Measurements from ENCODE around the gene THOP1.

THOP1 gene

DNA sequence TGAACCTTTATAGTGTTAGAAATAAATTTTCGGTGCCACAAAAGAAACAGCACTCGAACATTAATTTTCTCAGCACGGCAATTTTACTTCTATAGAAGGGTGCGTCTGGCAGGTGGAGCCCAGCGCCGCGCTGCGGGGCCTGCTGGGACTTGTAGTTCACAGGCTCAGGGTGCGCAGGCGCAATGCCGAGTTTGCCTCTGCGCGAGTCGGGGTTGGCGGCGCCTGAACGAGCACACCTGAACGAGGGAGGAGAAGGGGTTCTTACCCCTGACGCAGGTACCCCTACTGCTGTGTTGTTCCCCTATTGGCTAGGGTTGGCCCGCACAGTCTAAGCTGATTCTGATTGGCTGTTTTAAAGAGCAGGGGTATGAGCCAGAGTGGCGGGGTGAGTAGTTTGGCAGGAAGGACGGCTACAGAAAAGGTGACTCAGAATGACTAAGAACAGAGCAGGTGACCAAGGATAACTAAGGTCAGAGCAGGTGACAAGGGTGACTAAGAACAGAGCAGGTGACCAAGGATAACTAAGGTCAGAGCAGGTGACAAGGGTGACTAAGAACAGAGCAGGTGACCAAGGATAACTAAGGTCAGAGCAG, 32.0 kb downstream of the THOP1 start:
- DNase-seq (ENCODE audit: low read depth), result peak; percentile 3

DNA sequence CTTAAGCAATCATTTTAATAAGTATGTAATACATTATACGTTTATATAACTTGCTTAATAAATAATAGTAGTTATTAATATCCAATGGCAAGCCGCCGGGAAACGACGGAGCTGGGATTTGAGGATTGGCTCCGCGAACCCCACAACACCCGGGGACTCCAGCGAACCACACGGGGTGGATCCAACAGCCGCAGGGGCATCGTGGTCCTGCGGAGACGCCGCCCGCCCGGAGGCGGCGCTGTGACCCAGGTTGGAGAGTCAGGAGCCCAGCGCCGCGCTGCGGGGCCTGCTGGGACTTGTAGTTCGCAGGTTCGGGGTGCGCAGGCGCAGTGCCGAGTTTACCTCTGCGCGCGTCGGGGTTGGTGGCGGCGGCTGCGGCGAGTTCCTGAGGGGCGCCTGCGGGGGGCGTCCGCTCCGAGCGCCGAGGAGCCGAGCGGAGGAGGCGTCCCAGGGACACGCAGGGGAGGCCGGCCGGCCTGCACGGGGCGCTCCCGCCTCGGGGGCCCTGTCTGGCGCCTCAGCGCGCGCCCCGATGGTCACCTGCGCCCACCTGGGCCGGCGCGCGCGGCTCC, 34.3 kb downstream of the THOP1 start, which contains the start of gene ZNF554:
Gene ZNF554 (plus strand): TSS at position 329 of the 572 bp plus-strand sequence. CDS start 204 bp downstream, at position 533.
- DNase-seq (ENCODE audit: low read depth), result peak; percentile 93

DNA sequence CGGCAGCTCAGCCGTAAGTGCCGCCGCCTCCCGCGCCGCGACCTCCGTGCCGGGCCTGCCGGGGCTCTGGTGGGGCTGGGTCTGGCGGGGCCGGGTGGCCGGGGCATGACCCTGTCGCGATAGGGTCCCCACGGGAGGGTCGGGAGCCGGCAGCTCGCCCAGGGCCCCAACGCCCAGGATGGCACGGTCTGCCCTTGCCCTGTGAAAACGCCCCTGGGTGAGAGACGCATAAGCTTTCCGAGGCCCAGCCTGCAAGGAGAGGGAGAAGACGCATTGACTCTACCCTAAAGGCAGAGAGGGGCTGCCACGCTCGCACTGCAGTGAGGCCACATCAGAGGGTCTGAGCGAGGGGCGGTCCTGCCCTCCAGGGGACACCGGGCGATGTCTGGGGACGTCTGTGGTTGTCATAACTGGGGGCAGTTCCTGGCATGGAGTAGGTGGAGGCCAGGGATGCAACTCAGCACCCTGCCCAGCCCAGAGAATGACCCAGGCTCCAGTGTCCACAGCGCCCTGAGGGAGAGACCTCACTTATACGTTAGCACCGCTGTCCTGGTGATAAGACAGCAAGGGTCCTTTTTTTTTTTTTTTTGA, 34.9 kb downstream of the THOP1 start:
- peak; percentile 24 for DNase-seq (ENCODE audit: low read depth)

GRCh38 chr19:2822846-2823245, 37.5 kb downstream of the THOP1 start:
- DNase-seq (ENCODE audit: low read depth), result no peak

DNA sequence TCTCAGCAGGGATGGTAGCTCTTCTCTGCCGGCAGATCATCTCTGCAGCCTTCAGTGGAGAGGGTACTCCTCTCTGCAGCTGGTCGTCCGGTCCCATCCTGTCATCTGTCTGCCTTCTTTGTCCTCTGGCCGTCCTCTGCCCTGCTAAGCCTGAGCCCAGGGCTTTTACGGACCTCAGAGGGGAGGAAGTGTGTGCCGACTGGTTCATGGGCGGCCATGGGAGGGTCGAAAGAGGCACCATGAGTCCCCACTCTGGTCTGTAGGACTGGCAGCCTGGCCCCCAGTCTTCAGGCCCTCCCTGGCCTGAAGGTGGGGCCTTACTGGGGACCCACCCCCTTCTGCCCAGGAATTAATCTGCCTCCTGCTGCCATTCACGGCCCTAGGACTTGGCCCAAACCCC, 38.3 kb downstream of the THOP1 start:
- DNase-seq (ENCODE audit: low read depth), result no peak

- no peak for DNase-seq (ENCODE audit: low read depth)
Observed at GRCh38 chr19:2824129-2824528, 38.8 kb downstream of the THOP1 start.

DNA sequence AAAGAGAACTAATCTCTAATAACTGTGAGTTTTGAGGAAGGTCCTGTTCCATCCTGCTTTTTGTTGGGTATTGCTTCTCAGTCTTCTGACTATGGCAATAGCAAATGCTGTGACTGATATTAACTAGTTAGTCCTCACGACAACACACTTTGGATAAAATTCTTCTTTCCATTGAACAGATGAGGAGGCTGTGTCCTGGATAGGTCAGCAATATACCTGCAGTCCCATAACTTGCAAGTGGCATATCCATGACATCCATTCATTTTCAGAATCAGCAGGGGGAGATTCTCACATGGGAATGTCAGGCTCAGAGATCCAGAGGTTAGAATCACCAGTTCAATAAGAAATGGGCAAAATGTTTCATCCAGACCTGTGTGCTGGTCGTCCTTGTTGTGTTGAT, 41.7 kb downstream of the THOP1 start:
- no peak for DNase-seq (ENCODE audit: low read depth)

DNA sequence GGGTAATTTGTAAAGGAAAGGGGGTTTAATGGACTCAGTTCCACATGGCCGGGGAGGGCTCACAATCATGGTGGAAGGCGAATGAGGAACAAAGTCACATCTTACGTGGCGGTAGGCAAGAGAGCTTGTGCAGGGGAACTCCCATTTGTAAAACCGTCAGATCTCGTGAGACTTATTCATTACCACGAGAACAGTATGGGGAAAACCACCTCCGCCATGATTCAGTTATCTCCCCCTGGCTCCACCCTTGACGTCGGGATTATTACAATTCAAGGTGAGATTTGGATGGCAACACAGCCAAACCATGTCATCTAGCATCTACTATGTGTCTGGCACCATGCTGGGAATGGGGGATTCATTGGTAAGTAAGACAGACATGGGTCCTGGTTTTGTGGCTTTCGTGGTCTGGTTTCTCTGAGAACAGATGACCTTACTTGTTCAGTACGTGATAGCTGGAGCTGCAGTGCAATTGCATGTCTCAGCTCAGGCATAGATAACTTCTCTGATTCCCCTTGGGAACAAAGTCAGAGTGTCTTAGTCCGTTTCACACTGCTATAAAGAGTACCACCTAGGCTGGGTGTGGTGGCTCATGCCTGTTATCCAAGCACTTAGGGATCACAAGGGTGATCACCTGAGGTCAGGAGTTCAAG, 42.7 kb downstream of the THOP1 start:
- no peak for DNase-seq (ENCODE audit: low read depth)

GRCh38 chr19:2834294-2834871, 49.1 kb downstream of the THOP1 start:
- DNase-seq (ENCODE audit: low read depth), result peak; percentile 6

DNA sequence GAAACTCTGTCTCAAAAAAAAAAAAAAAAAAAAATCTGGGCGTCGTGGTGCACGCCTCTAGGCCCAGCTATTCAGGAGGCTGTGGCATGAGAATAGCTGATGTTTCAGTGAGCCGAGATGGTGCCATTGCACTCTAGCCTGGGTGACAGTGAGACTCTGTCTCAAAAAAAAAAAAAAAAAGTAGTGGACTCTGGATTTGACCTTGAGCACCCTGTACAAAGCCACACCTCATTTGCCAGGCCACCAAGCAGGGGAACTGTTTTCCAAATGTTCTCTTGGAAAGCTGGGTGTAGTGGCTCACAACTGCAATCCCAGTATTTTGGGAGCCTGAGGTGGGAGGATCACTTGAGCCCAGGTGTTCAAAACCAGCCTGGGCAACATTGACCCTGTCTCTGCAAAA, 52.1 kb downstream of the THOP1 start:
- no peak for DNase-seq (ENCODE audit: low read depth)

GRCh38 chr19:2840794-2841791, 55.8 kb downstream of the THOP1 start, which contains the start of gene ZNF555:
TSS of gene ZNF555 (plus strand) at chr19:2841475. CDS start at chr19:2841573, 98 bp downstream.
- DNase-seq (ENCODE audit: low read depth), result peak; percentile 99

- DNase-seq (ENCODE audit: low read depth), result no peak
Observed at GRCh38 chr19:2841855-2842574, 56.7 kb downstream of the THOP1 start.

GRCh38 chr19:2845107-2845506, 59.8 kb downstream of the THOP1 start:
- DNase-seq (ENCODE audit: low read depth), result no peak

GRCh38 chr19:2846180-2846894, 61.0 kb downstream of the THOP1 start:
- no peak for DNase-seq (ENCODE audit: low read depth)

GRCh38 chr19:2847507-2847906, 62.2 kb downstream of the THOP1 start:
- no peak for DNase-seq (ENCODE audit: low read depth)

DNA sequence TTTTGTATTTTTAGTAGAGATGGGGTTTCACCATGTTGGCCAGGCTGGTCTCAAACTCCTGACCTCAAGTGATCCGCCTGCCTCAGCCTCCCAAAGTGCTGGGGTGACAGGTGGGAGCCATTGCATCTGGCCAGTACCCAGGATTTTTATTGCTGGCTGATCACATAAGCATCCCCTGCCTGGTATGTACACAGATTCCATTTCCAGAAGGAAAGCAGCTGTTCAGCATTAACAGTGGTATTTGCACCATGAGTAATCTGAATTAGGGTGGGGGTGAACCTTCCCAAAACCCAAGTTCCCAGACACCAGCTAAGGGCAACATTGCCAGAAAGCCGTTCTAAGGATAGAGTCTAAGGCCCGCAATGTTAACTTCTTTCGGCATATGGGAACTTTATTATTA, 63.3 kb downstream of the THOP1 start:
- DNase-seq (ENCODE audit: low read depth), result peak; percentile 67

GRCh38 chr19:2850256-2850925, 65.1 kb downstream of the THOP1 start:
- DNase-seq (ENCODE audit: low read depth), result no peak

- DNase-seq (ENCODE audit: low read depth), result no peak
Observed at GRCh38 chr19:2852598-2852997, 67.3 kb downstream of the THOP1 start.

- no peak for DNase-seq (ENCODE audit: low read depth)
Observed at GRCh38 chr19:2853015-2853606, 67.8 kb downstream of the THOP1 start.
